Lung (tissue), 12 donors: Measurements from ENCODE around the gene C1RL. TPM values are rescaled to one million over a fixed set of nuclear protein-coding genes. Genes with fewer than 3 reads are reported as not detected.

Experiments
- ATAC-seq: fragments of 200-7000 bp; cut with Tn5 transposase; one replicate; pipeline ENCODE4 v1.9.1; 2020; ENCODE audit warnings: moderate number of reproducible peaks; ENCODE audit not compliant: insufficient read depth, low FRiP score
- DNase-seq, 3 donors: peaks; one replicate each; pipeline ENCODE4 v3.0.0-alpha.2; 2013 to 2017
- H3K27ac ChIP-seq, 2 donors: one replicate each; pipeline ENCODE4 v1.5.1; 2013; ENCODE audit warnings: mild to moderate bottlenecking in 2 of 2, moderate library complexity in 2 of 2, control low read depth in 1 of 2, inconsistent platforms in 1 of 2, low read depth in 1 of 2, low read length in 1 of 2
- H3K27me3 ChIP-seq, 3 donors: one replicate each; pipeline ENCODE4 v1.5.1; 2013; ENCODE audit warnings: low read length in 2 of 3; ENCODE audit not compliant: control insufficient read depth in 3 of 3, insufficient read depth in 3 of 3
- H3K36me3 ChIP-seq, 4 donors: one replicate each; pipeline ENCODE4 v1.5.1; 2013; ENCODE audit warnings: low read length in 4 of 4, mild to moderate bottlenecking in 1 of 4, moderate library complexity in 1 of 4; ENCODE audit not compliant: control insufficient read depth in 4 of 4, insufficient read depth in 4 of 4
- H3K4me1 ChIP-seq, 5 donors: one replicate each; pipeline ENCODE4 v1.5.1; 2013; ENCODE audit warnings: low read length in 5 of 5, mild to moderate bottlenecking in 2 of 5, moderate library complexity in 1 of 5; ENCODE audit not compliant: control insufficient read depth in 5 of 5, insufficient read depth in 5 of 5
- H3K4me3 ChIP-seq: one replicate; pipeline ENCODE4 v1.5.1; 2013; ENCODE audit warnings: mild to moderate bottlenecking, control low read depth, moderate library complexity
- H3K9ac ChIP-seq, 2 donors: one replicate each; pipeline ENCODE4 v1.5.1; 2013; ENCODE audit warnings: low read length in 2 of 2, control low read depth in 1 of 2; ENCODE audit not compliant: insufficient read depth in 1 of 2
- H3K9me3 ChIP-seq, 4 donors: one replicate each; pipeline ENCODE4 v1.5.1; 2013; ENCODE audit warnings: low read length in 3 of 4, mild to moderate bottlenecking in 1 of 4, moderate library complexity in 1 of 4; ENCODE audit not compliant: control insufficient read depth in 4 of 4, insufficient read depth in 3 of 4
- CTCF ChIP-seq: IDR thresholded peaks from 2 replicates; pipeline ENCODE4 v1.5.1; 2012; ENCODE audit warnings: mild to moderate bottlenecking; ENCODE audit errors: control extremely low read depth, extremely low read depth
- WGBS, 2 donors: extraction: QIAGEN DNeasy Blood & Tissue Kit; methylation state at CpG; one replicate each; pipeline ENCODE4 v1.1.7; 2013; 5-methylcytosine and 5-hydroxymethylcytosine counted together
- polyA plus RNA-seq, 2 donors: library from polyadenylated mRNA; stranded (reverse); fragments of 200-250 nt; gene quantifications; one replicate each; pipeline ENCODE4 v1.2.1, GENCODE V29; 2013
- total RNA-seq, 2 donors: library from RNA; depleted of rRNA in 1 of 2; stranded (reverse); fragments of >200 nt in 1 of 2; gene quantifications; one replicate each; pipeline ENCODE4 v1.2.1, GENCODE V29; 2014 to 2021
- donor health status: control.
- donor health status: control.
- donor health status: Bipolar disorder and iron deficiency.
- donor health status: healthy.
- donor health status: DM: yes; HTN: yes; CAD: no.

C1RL gene
- total and polyA plus RNA-seq, 4 donors, result 60.5 to 116 (median 86.5) TPM

GRCh38 chr12:7093486-7093885 is 15.5 kb downstream of the C1RL start:
- Histone ChIP-seq H3K4me3 (no peak overlapping the region), H3K9ac (peak overlapping the region in 1 of 2 donors; percentile 13), H3K36me3 (peaks cover 0 to 11% (median 9%) of the 10 kb centered on the region in 4 donors), H3K27ac (no peak overlapping the region), H3K27me3 (peaks cover 0 to 2% (median 0%) of the 10 kb centered on the region in 3 donors), H3K9me3 (no peaks in the 10 kb centered on the region), H3K4me1 (peaks cover 0 to 25% (median 9%) of the 10 kb centered on the region in 5 donors)
- ATAC-seq (no peak), DNase-seq (no peak)
- TF ChIP-seq CTCF, result no peak
- 60 to 70% methylated on average over 5 of the region's 5 CpGs for WGBS, 2 donors

GRCh38 chr12:7092986-7093460 is 16.0 kb downstream of the C1RL start:
- WGBS, 2 donors, result 78 to 87% methylated on average over 8 of the region's 8 CpGs
- peaks cover 0 to 25% (median 9%) of the 10 kb centered on the region in 5 donors for H3K4me1 ChIP-seq
- no peak for ATAC-seq
- TF ChIP-seq CTCF, result no peak
- H3K4me3 ChIP-seq, result no peak overlapping the region
- DNase-seq, result no peak
- H3K36me3 ChIP-seq, result peaks cover 0 to 10% (median 9%) of the 10 kb centered on the region in 4 donors
- peak overlapping the region in 1 of 2 donors; percentile 55 for H3K27ac ChIP-seq
- peak overlapping the region in 1 of 2 donors; percentile 96 for H3K9ac ChIP-seq
- H3K9me3 ChIP-seq, result no peaks in the 10 kb centered on the region
- peaks cover 0 to 2% (median 0%) of the 10 kb centered on the region in 3 donors for H3K27me3 ChIP-seq

- 18 to 30% methylated on average over 16 of the region's 16 CpGs for WGBS, 2 donors
- Histone ChIP-seq H3K9ac (peak within 1 kb of the TSS; percentile 26 to 96), H3K27ac (peak within 1 kb of the TSS; percentile 9 to 85), H3K27me3 (peaks cover 0 to 2% (median 0%) of the 10 kb centered on the region in 3 donors), H3K4me1 (peaks cover 0 to 25% (median 9%) of the 10 kb centered on the region in 5 donors), H3K36me3 (peaks cover 0 to 14% (median 10%) of the 10 kb centered on the region in 4 donors), H3K9me3 (no peaks in the 10 kb centered on the region), H3K4me3 (peak within 1 kb of the TSS; percentile 46)
- TF ChIP-seq CTCF, result peak; percentile 83
- DNase-seq (peak; percentile 88 to 95 (median 95)), ATAC-seq (peak; percentile 49)
Observed at GRCh38 chr12:7092229-7092985, 16.6 kb downstream of the C1RL start, which contains the start of gene C1R. C1R (minus strand) TSS chr12:7092445; CDS start chr12:7092388, 57 bp downstream.
